GM18526 (cell line): ENCODE measurements around the gene CD24.

Experiments
- POLR2A ChIP-seq: IDR thresholded peaks from 3 replicates; pipeline ENCODE4 v1.6.1; 2011; ENCODE audit not compliant: insufficient read length; ENCODE audit errors: extremely low read depth

CD24 gene

GRCh38 chr6:106927531-106928398 is 46.8 kb downstream of the CD24 start:
- no peak for TF ChIP-seq POLR2A

GRCh38 chr6:106925948-106926347 is 48.6 kb downstream of the CD24 start:
- no peak for TF ChIP-seq POLR2A

GRCh38 chr6:106924694-106925523 is 49.6 kb downstream of the CD24 start:
- TF ChIP-seq POLR2A: no peak

- no peak for TF ChIP-seq POLR2A
Observed at GRCh38 chr6:106922626-106923025, 51.9 kb downstream of the CD24 start.
